H1 (cell line): ENCODE data around the gene GRAMD1C. TPM values are rescaled to one million over a fixed set of nuclear protein-coding genes. Genes with fewer than 3 reads are reported as not detected.
A peak's percentile ranks its signal among the peaks of the same experiment; 100 is the strongest.

Source experiments
- CBX5 ChIP-seq: fragments of 300-800, 300-1000 bp; sonication (generic); IDR thresholded peaks from 2 replicates; pipeline ENCODE4 v1.7.1; 2016; ENCODE audit warnings: antibody characterized with exemption, low read length, low read depth
- CBX8 ChIP-seq: fragments of 300-800, 300-1000 bp; sonication (generic); IDR thresholded peaks from 2 replicates; pipeline ENCODE4 v1.7.1; 2016; ENCODE audit warnings: low read depth, low read length, borderline replicate concordance
- CHD2 ChIP-seq: IDR thresholded peaks from 2 replicates; pipeline ENCODE4 v1.6.1; 2012; ENCODE audit warnings: low read length, improper control_type of control experiment
- GABPA ChIP-seq: IDR thresholded peaks from 2 replicates; pipeline ENCODE4 v1.6.1; 2011; ENCODE audit warnings: mild to moderate bottlenecking, low read length, moderate library complexity, borderline replicate concordance; ENCODE audit not compliant: insufficient read depth
- GTF2F1 ChIP-seq: IDR thresholded peaks from 2 replicates; pipeline ENCODE4 v1.6.1; 2012; ENCODE audit warnings: low read depth, low read length, improper control_type of control experiment, borderline replicate concordance
- HDAC6 ChIP-seq: IDR thresholded peaks from one replicate; pipeline ENCODE4 v1.7.1; 2012; ENCODE audit warnings: low read depth, mild to moderate bottlenecking, inconsistent platforms, low read length, moderate library complexity
- NANOG ChIP-seq: IDR thresholded peaks from 2 replicates; pipeline ENCODE4 v1.6.1; 2011; ENCODE audit warnings: low read length, low read depth, mild to moderate bottlenecking, inconsistent platforms; ENCODE audit not compliant: insufficient read depth, poor library complexity, severe bottlenecking
- NRF1 ChIP-seq: IDR thresholded peaks from 2 replicates; pipeline ENCODE4 v1.6.1; 2011; ENCODE audit warnings: mild to moderate bottlenecking, low read depth, low read length, improper control_type of control experiment
- POU5F1 ChIP-seq: IDR thresholded peaks from 2 replicates; pipeline ENCODE4 v1.6.1; 2011; ENCODE audit warnings: low read depth, mild to moderate bottlenecking, low read length, moderate library complexity
- RAD21 ChIP-seq, 2 experiments: IDR thresholded peaks in 1 of 2; conservative IDR thresholded peaks in 1 of 2; 2 replicates each; pipeline ENCODE4 v1.6.1; 2011; ENCODE audit warnings: low read depth in 2 of 2, low read length in 2 of 2, improper control_type of control experiment in 1 of 2, inconsistent platforms in 1 of 2, mild to moderate bottlenecking in 1 of 2, moderate library complexity in 1 of 2
- RBBP5 ChIP-seq: IDR thresholded peaks from 2 replicates; pipeline ENCODE4 v1.7.1; 2012; ENCODE audit warnings: low read depth, mild to moderate bottlenecking, inconsistent platforms, low read length, moderate library complexity, borderline replicate concordance
- RNF2 ChIP-seq: fragments of 200-900, 300-1000 bp; sonication (generic); IDR thresholded peaks from 2 replicates; pipeline ENCODE4 v1.7.1; 2016; ENCODE audit warnings: borderline replicate concordance, low read depth, mild to moderate bottlenecking, antibody characterized with exemption, low read length; ENCODE audit not compliant: poor library complexity, severe bottlenecking; ENCODE audit errors: missing control alignments
- SAP30 ChIP-seq: fragments of 300-600 bp; sonication (generic); IDR thresholded peaks from 2 replicates; pipeline ENCODE4 v1.7.1; 2012; ENCODE audit warnings: low read length, moderate library complexity, mild to moderate bottlenecking, inconsistent platforms; ENCODE audit not compliant: insufficient read depth, insufficient replicate concordance
- SIN3A ChIP-seq, 2 experiments: IDR thresholded peaks in 1 of 2; conservative IDR thresholded peaks in 1 of 2; 2 replicates each; pipeline ENCODE4 v1.6.1; 2011 to 2012; ENCODE audit warnings: low read length in 2 of 2, improper control_type of control experiment in 1 of 2, low read depth in 1 of 2, mild to moderate bottlenecking in 1 of 2
- SIRT6 ChIP-seq: IDR thresholded peaks from one replicate; pipeline ENCODE4 v1.7.1; 2012; ENCODE audit warnings: low read length, inconsistent platforms
- SUZ12 ChIP-seq: fragments of 200-600 bp; sonication (generic); IDR thresholded peaks from 2 replicates; pipeline ENCODE4 v1.6.1; 2012; ENCODE audit warnings: mild to moderate bottlenecking, inconsistent platforms, low read length, moderate library complexity, mixed read lengths
- TAF1 ChIP-seq: IDR thresholded peaks from 2 replicates; pipeline ENCODE4 v1.6.1; 2011; ENCODE audit warnings: mild to moderate bottlenecking, low read depth, low read length
- TCF12 ChIP-seq: IDR thresholded peaks from 2 replicates; pipeline ENCODE4 v1.6.1; 2011; ENCODE audit warnings: low read depth, mild to moderate bottlenecking, low read length
- YY1 ChIP-seq: IDR thresholded peaks from 2 replicates; pipeline ENCODE4 v1.6.1; 2011; ENCODE audit warnings: low read depth, mild to moderate bottlenecking, low read length
- polyA plus RNA-seq, 7 experiments: library from polyadenylated mRNA; depleted of rRNA in 3 of 7; stranded (reverse) in 5 of 7; unstranded in 2 of 7; fragments of >200 nt in 5 of 7; fragments of 200-250 nt in 2 of 7; gene quantifications; 1 replicate in 5 of 7; 2 replicates in 1 of 7; 4 replicates in 1 of 7; pipeline versions ENCODE4 v1.2.1 to v1.2.3, GENCODE V29; 2011 to 2013; ENCODE audit warnings: missing spikeins in 2 of 7, mixed read lengths in 2 of 7
- total RNA-seq: library from RNA; stranded (reverse); fragmentation: NEBNext Ultra II Directional; extraction: Animal tissue kit (Norgen Biotek cat#: 25700); gene quantifications from 2 replicates; pipeline ENCODE4 v1.2.1, GENCODE V29; 2021
- TF ChIP-seq, protein P1 (sequence below), 3 experiments: IDR thresholded peaks; 1 replicate in 2 of 3; 2 replicates in 1 of 3; pipeline versions ENCODE4 v1.5.1 to v1.6.1; 2011; ENCODE audit warnings: low read length in 3 of 3, mild to moderate bottlenecking in 3 of 3, inconsistent platforms in 2 of 3, low read depth in 1 of 3, moderate library complexity in 1 of 3; ENCODE audit not compliant: insufficient read depth in 1 of 3; ENCODE audit errors: control extremely low read depth in 1 of 3

The GRAMD1C gene
- total and polyA plus RNA-seq, 2 of the 8 experiments (the other 6 are each of a cell fraction or from before 2014, with no cell fraction given): 0.62 to 2.1 TPM

DNA sequence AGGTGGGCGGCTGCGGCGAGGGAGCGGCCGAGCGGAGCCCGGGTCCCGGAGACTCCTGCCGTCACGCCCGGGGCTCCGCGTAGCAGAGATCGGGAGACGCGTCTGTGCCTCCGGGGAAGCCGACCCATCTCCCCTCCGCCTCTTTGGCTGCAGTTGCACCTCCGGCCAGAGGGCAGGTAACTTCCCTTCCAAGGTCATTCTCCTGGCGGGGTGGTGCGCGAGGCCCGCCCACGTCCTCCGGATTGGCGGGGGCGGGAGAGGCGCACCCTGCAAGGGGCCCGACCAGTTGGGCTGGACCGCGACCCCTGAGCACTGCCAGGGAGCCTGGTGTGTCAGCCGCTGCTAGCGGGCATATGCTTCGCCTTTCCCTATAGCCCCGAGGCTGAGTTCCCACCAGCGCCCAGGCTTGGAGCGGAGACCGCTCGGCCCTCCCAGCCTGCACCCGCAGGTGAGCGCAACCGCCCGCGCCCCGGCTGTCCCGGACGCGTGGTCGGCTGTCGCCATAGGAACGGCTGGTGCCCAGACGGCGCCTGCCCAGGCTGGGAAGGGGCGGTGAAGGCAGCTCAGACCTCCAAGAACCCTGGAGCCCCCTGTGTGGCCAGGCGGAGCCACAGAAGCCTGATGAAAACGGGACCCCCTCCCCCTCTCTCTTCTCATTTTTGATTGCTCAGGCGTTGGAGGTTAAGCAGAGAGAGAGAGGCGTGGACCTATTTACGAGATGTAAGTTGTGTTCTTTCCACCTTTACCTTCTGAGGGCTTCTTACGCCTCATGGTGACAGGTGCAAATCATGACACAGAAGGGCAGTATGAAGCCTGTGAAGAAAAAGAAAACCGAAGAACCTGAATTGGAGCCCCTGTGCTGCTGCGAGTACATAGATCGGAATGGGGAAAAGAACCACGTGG, 109.7 kb downstream of the GRAMD1C start (continued):
- no peak for TF ChIP-seq RBBP5
- TF ChIP-seq SUZ12: no peak
- no peak for TF ChIP-seq SIRT6
- TF ChIP-seq NANOG: no peak
- no peak for TF ChIP-seq CBX8
- no peak for TF ChIP-seq TCF12
- TF ChIP-seq NRF1: no peak
- no peak for TF ChIP-seq POU5F1
- peak; percentile 54 to 66; a peak in 2 of 4 replicates for TF ChIP-seq SIN3A (conservative IDR thresholded peaks at IDR 0.05 in 1 of 2, IDR thresholded peaks at IDR 0.05 in 1 of 2; ENCODE audit: low read depth in 1 of 2, low read length in 2 of 2)
- TF ChIP-seq, protein P1, sequence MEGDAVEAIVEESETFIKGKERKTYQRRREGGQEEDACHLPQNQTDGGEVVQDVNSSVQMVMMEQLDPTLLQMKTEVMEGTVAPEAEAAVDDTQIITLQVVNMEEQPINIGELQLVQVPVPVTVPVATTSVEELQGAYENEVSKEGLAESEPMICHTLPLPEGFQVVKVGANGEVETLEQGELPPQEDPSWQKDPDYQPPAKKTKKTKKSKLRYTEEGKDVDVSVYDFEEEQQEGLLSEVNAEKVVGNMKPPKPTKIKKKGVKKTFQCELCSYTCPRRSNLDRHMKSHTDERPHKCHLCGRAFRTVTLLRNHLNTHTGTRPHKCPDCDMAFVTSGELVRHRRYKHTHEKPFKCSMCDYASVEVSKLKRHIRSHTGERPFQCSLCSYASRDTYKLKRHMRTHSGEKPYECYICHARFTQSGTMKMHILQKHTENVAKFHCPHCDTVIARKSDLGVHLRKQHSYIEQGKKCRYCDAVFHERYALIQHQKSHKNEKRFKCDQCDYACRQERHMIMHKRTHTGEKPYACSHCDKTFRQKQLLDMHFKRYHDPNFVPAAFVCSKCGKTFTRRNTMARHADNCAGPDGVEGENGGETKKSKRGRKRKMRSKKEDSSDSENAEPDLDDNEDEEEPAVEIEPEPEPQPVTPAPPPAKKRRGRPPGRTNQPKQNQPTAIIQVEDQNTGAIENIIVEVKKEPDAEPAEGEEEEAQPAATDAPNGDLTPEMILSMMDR (IDR thresholded peaks at IDR 0.05; ENCODE audit: control extremely low read depth in 1 of 3, insufficient read depth in 1 of 3, low read depth in 1 of 3, low read length in 3 of 3): 0 out of 4 replicates have a peak, but pooled peaks of 1 of the 3 experiments have one; percentile 2
- no peak for TF ChIP-seq GABPA
- TF ChIP-seq RNF2: no peak
- TF ChIP-seq YY1: no peak
- TF ChIP-seq GTF2F1: no peak
- TF ChIP-seq CBX5: no peak
- TF ChIP-seq CHD2: no peak
- TF ChIP-seq RAD21 (IDR thresholded peaks at IDR 0.05 in 1 of 2, conservative IDR thresholded peaks at IDR 0.05 in 1 of 2; ENCODE audit: low read depth in 2 of 2, low read length in 2 of 2): no peak
- no peak for TF ChIP-seq HDAC6
- TF ChIP-seq SAP30: peak; percentile 87
- TF ChIP-seq TAF1: peak; percentile 13; the same call in 1 of the 2 replicates
